Neural progenitor cell (in vitro differentiated cells): ENCODE data around the gene UCHL1.

Source experiments
- EZH2 ChIP-seq: fragments of 200-600 bp; sonication (generic); IDR thresholded peaks from 2 replicates; pipeline ENCODE4 v1.6.1; 2017; ENCODE audit warnings: antibody characterized with exemption, mild to moderate bottlenecking, moderate library complexity
- EZH2phosphoT487 ChIP-seq: fragments of 200-600 bp; sonication (generic); IDR thresholded peaks from 2 replicates; pipeline ENCODE4 v1.6.1; 2017; ENCODE audit warnings: antibody characterized with exemption
- TF ChIP-seq, protein P1 (sequence below): fragments of 200-600 bp; sonication (generic); IDR thresholded peaks from 2 replicates; pipeline ENCODE4 v1.5.1; 2017; ENCODE audit warnings: antibody characterized with exemption, mild to moderate bottlenecking

GRCh38 chr4:41299486-41299885 is 42.8 kb downstream of the UCHL1 start:
- TF ChIP-seq, protein P1, sequence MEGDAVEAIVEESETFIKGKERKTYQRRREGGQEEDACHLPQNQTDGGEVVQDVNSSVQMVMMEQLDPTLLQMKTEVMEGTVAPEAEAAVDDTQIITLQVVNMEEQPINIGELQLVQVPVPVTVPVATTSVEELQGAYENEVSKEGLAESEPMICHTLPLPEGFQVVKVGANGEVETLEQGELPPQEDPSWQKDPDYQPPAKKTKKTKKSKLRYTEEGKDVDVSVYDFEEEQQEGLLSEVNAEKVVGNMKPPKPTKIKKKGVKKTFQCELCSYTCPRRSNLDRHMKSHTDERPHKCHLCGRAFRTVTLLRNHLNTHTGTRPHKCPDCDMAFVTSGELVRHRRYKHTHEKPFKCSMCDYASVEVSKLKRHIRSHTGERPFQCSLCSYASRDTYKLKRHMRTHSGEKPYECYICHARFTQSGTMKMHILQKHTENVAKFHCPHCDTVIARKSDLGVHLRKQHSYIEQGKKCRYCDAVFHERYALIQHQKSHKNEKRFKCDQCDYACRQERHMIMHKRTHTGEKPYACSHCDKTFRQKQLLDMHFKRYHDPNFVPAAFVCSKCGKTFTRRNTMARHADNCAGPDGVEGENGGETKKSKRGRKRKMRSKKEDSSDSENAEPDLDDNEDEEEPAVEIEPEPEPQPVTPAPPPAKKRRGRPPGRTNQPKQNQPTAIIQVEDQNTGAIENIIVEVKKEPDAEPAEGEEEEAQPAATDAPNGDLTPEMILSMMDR: no peak
- no peak for TF ChIP-seq EZH2
- TF ChIP-seq EZH2phosphoT487: no peak
